HCT116 (cell line): ENCODE data around the gene MED9.

Source experiments
- ATF3 ChIP-seq: IDR thresholded peaks from 2 replicates; pipeline ENCODE4 v1.6.1; 2012
- CBX3 ChIP-seq: IDR thresholded peaks from 2 replicates; pipeline ENCODE4 v1.6.1; 2012; ENCODE audit warnings: low read depth
- CTCF ChIP-seq, 3 experiments: fragments of 200-600 bp in 1 of 3; sonication (generic) in 1 of 3; IDR thresholded peaks in 2 of 3; conservative IDR thresholded peaks in 1 of 3; 2 replicates each; pipeline ENCODE4 v1.5.1; 2012 to 2017; ENCODE audit warnings: low read depth in 2 of 3, low read length in 2 of 3, antibody characterized with exemption in 1 of 3, borderline replicate concordance in 1 of 3, control low read depth in 1 of 3, mild to moderate bottlenecking in 1 of 3, mixed read lengths in 1 of 3, mixed run types in 1 of 3, moderate library complexity in 1 of 3; ENCODE audit not compliant: insufficient read depth in 1 of 3
- EZH2 ChIP-seq: fragments of 200-600 bp; sonication (generic); IDR thresholded peaks from 2 replicates; pipeline ENCODE4 v1.6.1; 2017; ENCODE audit warnings: antibody characterized with exemption, mixed run types
- EZH2phosphoT487 ChIP-seq: fragments of 200-600 bp; IDR thresholded peaks from 2 replicates; pipeline ENCODE4 v1.6.1; 2018; ENCODE audit warnings: antibody characterized with exemption, borderline replicate concordance
- MAX ChIP-seq: IDR thresholded peaks from 2 replicates; pipeline ENCODE4 v1.6.1; 2012
- POLR2AphosphoS5 ChIP-seq: IDR thresholded peaks from 2 replicates; pipeline ENCODE4 v1.6.1; 2011; ENCODE audit warnings: mild to moderate bottlenecking, low read depth, low read length, moderate library complexity
- RAD21 ChIP-seq: IDR thresholded peaks from 2 replicates; pipeline ENCODE4 v1.6.1; 2012; ENCODE audit warnings: low read depth, mild to moderate bottlenecking
- REST ChIP-seq: IDR thresholded peaks from 2 replicates; pipeline ENCODE4 v1.6.1; 2012; ENCODE audit warnings: low read depth
- YY1 ChIP-seq: IDR thresholded peaks from 2 replicates; pipeline ENCODE4 v1.6.1; 2011; ENCODE audit warnings: low read length, low read depth, moderate library complexity, mild to moderate bottlenecking; ENCODE audit not compliant: insufficient replicate concordance; ENCODE audit errors: extremely low read depth
- ZBTB33 ChIP-seq: IDR thresholded peaks from 2 replicates; pipeline ENCODE4 v1.6.1; 2011; ENCODE audit warnings: mild to moderate bottlenecking, low read length, moderate library complexity; ENCODE audit not compliant: insufficient replicate concordance; ENCODE audit errors: extremely low read depth
- ZFX ChIP-seq: fragments of 450-650 bp; IDR thresholded peaks from 2 replicates; pipeline ENCODE4 v1.6.1; 2017

GRCh38 chr17:17537311-17538099 is 60.7 kb downstream of the MED9 start:
- TF ChIP-seq CTCF (IDR thresholded peaks at IDR 0.05 in 2 of 3, conservative IDR thresholded peaks at IDR 0.05 in 1 of 3; ENCODE audit: borderline replicate concordance in 1 of 3, insufficient read depth in 1 of 3, low read depth in 2 of 3, low read length in 2 of 3) = no peak
- TF ChIP-seq REST = no peak
- TF ChIP-seq MAX = no peak
- no peak for TF ChIP-seq POLR2AphosphoS5
- TF ChIP-seq EZH2 = no peak
- no peak for TF ChIP-seq ATF3
- no peak for TF ChIP-seq CBX3
- TF ChIP-seq YY1 = no peak
- TF ChIP-seq RAD21 = no peak
- TF ChIP-seq ZFX = no peak
- TF ChIP-seq ZBTB33 = no peak
- TF ChIP-seq EZH2phosphoT487 = no peak
